CMK (cell line): ENCODE data around the gene EBNA1BP2.
"Not testable (repeated sequence)": the region's sequence is repeated elsewhere in the genome, so short reads cannot be mapped to it uniquely, and the experiment has no call there.

Experiments used
- DNase-seq: peaks from one replicate; pipeline ENCODE4 v3.0.0-alpha.2; 2010; ENCODE audit warnings: low read depth

The EBNA1BP2 gene

DNA sequence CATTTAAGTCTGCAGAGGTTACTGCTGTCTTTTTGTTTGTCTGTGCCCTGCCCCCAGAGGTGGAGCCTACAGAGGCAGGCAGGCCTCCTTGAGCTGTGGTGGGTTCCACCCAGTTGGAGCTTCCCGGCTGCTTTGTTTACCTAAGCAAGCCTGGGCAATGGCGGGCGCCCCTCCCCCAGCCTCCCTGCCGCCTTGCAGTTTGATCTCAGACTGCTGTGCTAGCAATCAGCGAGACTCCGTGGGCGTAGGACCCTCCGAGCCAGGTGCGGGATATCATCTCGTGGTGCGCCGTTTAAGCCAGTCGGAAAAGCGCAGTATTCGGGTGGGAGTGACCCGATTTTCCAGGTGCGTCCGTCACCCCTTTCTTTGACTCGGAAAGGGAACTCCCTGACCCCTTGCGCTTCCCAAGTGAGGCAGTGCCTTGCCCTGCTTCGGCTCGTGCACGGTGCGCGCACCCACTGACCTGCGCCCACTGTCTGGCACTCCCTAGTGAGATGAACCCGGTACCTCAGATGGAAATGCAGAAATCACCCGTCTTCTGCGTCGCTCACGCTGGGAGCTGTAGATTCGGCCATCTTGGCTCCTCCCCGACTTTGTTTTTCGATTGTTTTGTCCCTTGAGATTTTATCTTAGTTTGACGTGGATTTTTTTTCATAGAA, 52.0 kb downstream of the EBNA1BP2 start:
- not testable (repeated sequence) for DNase-seq
